Measurements from ENCODE around the gene MAP4K2.

Gene MAP4K2

GRCh38 chr11:64791781-64792291 lies 11.2 kb downstream of the MAP4K2 start:
- DNase-seq (ENCODE audit: low read depth): no peak

- DNase-seq (ENCODE audit: low read depth): no peak
Observed at GRCh38 chr11:64790205-64791095, 12.6 kb downstream of the MAP4K2 start.

- DNase-seq (ENCODE audit: low read depth): no peak
Observed at GRCh38 chr11:64789331-64790204, 13.4 kb downstream of the MAP4K2 start.

GRCh38 chr11:64788321-64789215 lies 14.4 kb downstream of the MAP4K2 start:
- no peak for DNase-seq (ENCODE audit: low read depth)

GRCh38 chr11:64787526-64788320 lies 15.3 kb downstream of the MAP4K2 start:
- no peak for DNase-seq (ENCODE audit: low read depth)

- DNase-seq (ENCODE audit: low read depth): no peak
Observed at GRCh38 chr11:64786308-64786707, 16.7 kb downstream of the MAP4K2 start.

GRCh38 chr11:64784813-64785581 lies 18.0 kb downstream of the MAP4K2 start:
- DNase-seq (ENCODE audit: low read depth): no peak

- DNase-seq (ENCODE audit: low read depth): peak; percentile 99
Observed at GRCh38 chr11:64778473-64779298, 24.3 kb downstream of the MAP4K2 start, which contains the start of gene SF1. Gene SF1, minus strand, starts transcription at chr11:64778542. Its CDS starts 150 bp downstream, at chr11:64778392.

- no peak for DNase-seq (ENCODE audit: low read depth)
Observed at GRCh38 chr11:64778223-64778472, 24.9 kb downstream of the MAP4K2 start.

- DNase-seq (ENCODE audit: low read depth): peak; percentile 73
Observed at GRCh38 chr11:64777449-64778222, 25.4 kb downstream of the MAP4K2 start.

- DNase-seq (ENCODE audit: low read depth): no peak
Observed at GRCh38 chr11:64776875-64777274, 26.1 kb downstream of the MAP4K2 start.

GRCh38 chr11:64776425-64776824 lies 26.6 kb downstream of the MAP4K2 start:
- DNase-seq (ENCODE audit: low read depth): no peak

GRCh38 chr11:64774144-64774543 lies 28.9 kb downstream of the MAP4K2 start:
- DNase-seq (ENCODE audit: low read depth): no peak

- DNase-seq (ENCODE audit: low read depth): no peak
Observed at GRCh38 chr11:64772303-64773018, 30.6 kb downstream of the MAP4K2 start.

GRCh38 chr11:64771861-64772260 lies 31.2 kb downstream of the MAP4K2 start:
- no peak for DNase-seq (ENCODE audit: low read depth)

GRCh38 chr11:64770120-64770519 lies 32.9 kb downstream of the MAP4K2 start:
- no peak for DNase-seq (ENCODE audit: low read depth)

GRCh38 chr11:64769283-64769682 lies 33.7 kb downstream of the MAP4K2 start:
- no peak for DNase-seq (ENCODE audit: low read depth)

- DNase-seq (ENCODE audit: low read depth): no peak
Observed at GRCh38 chr11:64768300-64768694, 34.7 kb downstream of the MAP4K2 start.

All from activated T-cell treated with anti-CD3 and anti-CD28 coated beads for 24 hours (primary cell).